Left ventricle myocardium inferior (tissue), 1 donor: ENCODE results near the gene SPATA3. TPM values are rescaled to one million over a fixed set of nuclear protein-coding genes. Genes with fewer than 3 reads are reported as not detected.

Experiments
- DNase-seq: peaks from one replicate; pipeline ENCODE4 v3.0.0-alpha.2; 2020
- H3K27ac ChIP-seq: fragments of 200-600 bp; replicated peaks from 2 replicates; pipeline ENCODE4 v1.8.0; 2021
- H3K27me3 ChIP-seq: fragments of 200-600 bp; 2 replicates; pipeline ENCODE4 v1.8.0; 2021; ENCODE audit warnings: low read depth
- H3K36me3 ChIP-seq: fragments of 200-600 bp; 2 replicates; pipeline ENCODE4 v1.8.0; 2021
- H3K4me1 ChIP-seq: fragments of 200-600 bp; 2 replicates; pipeline ENCODE4 v1.8.0; 2021
- H3K4me3 ChIP-seq: fragments of 200-600 bp; 2 replicates; pipeline ENCODE4 v1.8.0; 2021; ENCODE audit warnings: mild to moderate bottlenecking, moderate library complexity
- H3K9me3 ChIP-seq: fragments of 200-600 bp; replicated peaks from 2 replicates; pipeline ENCODE4 v1.8.0; 2021
- CTCF ChIP-seq: fragments of 200-600 bp; IDR thresholded peaks from 2 replicates; pipeline ENCODE4 v1.8.0; 2021; ENCODE audit warnings: antibody characterized with exemption, mild to moderate bottlenecking, borderline replicate concordance
- intact Hi-C: fragments of 100-400 bp; cut with micrococcal nuclease; formaldehyde crosslinking; loops from one replicate; pipeline ENCODE4 v1.11.0; 2022
- total RNA-seq: library from RNA; stranded (reverse); fragmentation: NEBNext Ultra II Directional; extraction: Animal tissue kit (Norgen Biotek cat#: 25700); gene quantifications from one replicate; pipeline ENCODE4 v1.2.1, GENCODE V29; 2021
- donor health status: DM: no; HTN: yes; CAD: no; lungs with severe emphysema.

The SPATA3 gene
- total RNA-seq, 1 donor from 2014 or later = not detected

- Histone ChIP-seq H3K9me3 (no peaks in the 10 kb centered on the region), H3K27ac (no peak overlapping the region), H3K4me3 (no peak overlapping the region), H3K36me3 (no peaks in the 10 kb centered on the region), H3K27me3 (peaks cover 9% of the 10 kb centered on the region), H3K4me1 (no peaks in the 10 kb centered on the region)
- intact Hi-C loops = no loop called here
- no peak for TF ChIP-seq CTCF
- DNase-seq = no peak
Observed at GRCh38 chr2:230969659-230970015, 26.3 kb upstream of the SPATA3 start.

- Histone ChIP-seq H3K36me3 (no peaks in the 10 kb centered on the region), H3K4me1 (no peaks in the 10 kb centered on the region), H3K4me3 (no peak overlapping the region), H3K27me3 (peaks cover 32% of the 10 kb centered on the region), H3K27ac (no peak overlapping the region), H3K9me3 (no peaks in the 10 kb centered on the region)
- DNase-seq = no peak
- intact Hi-C loops = no loop called here
- TF ChIP-seq CTCF = no peak
Observed at GRCh38 chr2:230972046-230972445, 23.9 kb upstream of the SPATA3 start.

- Histone ChIP-seq H3K4me3 (no peak overlapping the region), H3K36me3 (no peaks in the 10 kb centered on the region), H3K27me3 (peaks cover 48% of the 10 kb centered on the region), H3K4me1 (no peaks in the 10 kb centered on the region), H3K9me3 (no peaks in the 10 kb centered on the region), H3K27ac (no peak overlapping the region)
- intact Hi-C loops = no loop called here
- DNase-seq = no peak
- no peak for TF ChIP-seq CTCF
Observed at GRCh38 chr2:230974096-230974913, 21.6 kb upstream of the SPATA3 start.

- DNase-seq = no peak
- Histone ChIP-seq H3K36me3 (no peaks in the 10 kb centered on the region), H3K4me1 (no peaks in the 10 kb centered on the region), H3K4me3 (no peak overlapping the region), H3K9me3 (no peaks in the 10 kb centered on the region), H3K27me3 (peaks cover 53% of the 10 kb centered on the region), H3K27ac (no peak overlapping the region)
- intact Hi-C loops = no loop called here
- TF ChIP-seq CTCF = no peak
Observed at GRCh38 chr2:230975927-230976326, 20.0 kb upstream of the SPATA3 start.

GRCh38 chr2:230976671-230977171 is 19.2 kb upstream of the SPATA3 start:
- H3K4me3 ChIP-seq = no peak overlapping the region
- no peaks in the 10 kb centered on the region for H3K4me1 ChIP-seq
- H3K36me3 ChIP-seq = no peaks in the 10 kb centered on the region
- no peak for DNase-seq
- H3K27me3 ChIP-seq = peaks cover 58% of the 10 kb centered on the region
- intact Hi-C loops = no loop called here
- no peaks in the 10 kb centered on the region for H3K9me3 ChIP-seq
- TF ChIP-seq CTCF = no peak
- no peak overlapping the region for H3K27ac ChIP-seq
